WTC11 (cell line): ENCODE data around the gene GGA1. TPM values are rescaled to one million over a fixed set of nuclear protein-coding genes. Genes with fewer than 3 reads are reported as not detected.

ENCODE experiments used
- ATAC-seq: fragments of 200-7000 bp; cut with Tn5 transposase; 2 replicates; pipeline ENCODE4 v1.10.0; 2021; ENCODE audit warnings: mild to moderate bottlenecking, moderate library complexity
- CTCF ChIA-PET: fragments of 300-600 bp; sonication (Branson Sonifier 250); formaldehyde crosslinking; loops from one replicate; lab custom pipeline; 2021; ENCODE audit warnings: antibody characterized with exemption; lab: Charles Lee
- POLR2A ChIA-PET: fragments of 350-600 bp; sonication (Branson Sonifier 250); formaldehyde crosslinking; loops from one replicate; lab custom pipeline; 2021; ENCODE audit warnings: antibody characterized with exemption; lab: Charles Lee
- DNase-seq: peaks from one replicate; pipeline ENCODE4 v3.0.0; 2021; ENCODE audit warnings: low spot score
- H3K27ac Mint-ChIP-seq: 2 replicates; pipeline ENCODE4 v1.8.0; 2021; ENCODE audit warnings: mixed read lengths
- H3K27me3 Mint-ChIP-seq: 2 replicates; pipeline ENCODE4 v1.8.0; 2021; ENCODE audit warnings: low read depth, mild to moderate bottlenecking, moderate library complexity, mixed read lengths
- H3K36me3 Mint-ChIP-seq: 2 replicates; pipeline ENCODE4 v1.8.0; 2021; ENCODE audit warnings: mixed read lengths
- H3K4me1 Mint-ChIP-seq: 2 replicates; pipeline ENCODE4 v1.8.0; 2022; ENCODE audit warnings: mixed read lengths
- H3K4me3 Mint-ChIP-seq: 2 replicates; pipeline ENCODE4 v1.8.0; 2021; ENCODE audit warnings: mild to moderate bottlenecking, moderate library complexity, mixed read lengths
- H3K9me3 Mint-ChIP-seq: 2 replicates; pipeline ENCODE4 v1.8.0; 2021; ENCODE audit warnings: mixed read lengths
- AR ChIP-seq: fragments of 250-450 bp; sonication (Bioruptor Pico); IDR thresholded peaks from 2 replicates; pipeline ENCODE4 v1.9.0; 2021; ENCODE audit warnings: mild to moderate bottlenecking
- ATF3 ChIP-seq: sonication (generic); formaldehyde crosslinking; conservative IDR thresholded peaks from 2 replicates; pipeline ENCODE4 v1.8.1; 2022; ENCODE audit warnings: mild to moderate bottlenecking, missing genetic modification reagents
- CTCF ChIP-seq: fragments of 200-600 bp; IDR thresholded peaks from 2 replicates; pipeline ENCODE4 v1.8.0; 2022; ENCODE audit warnings: antibody characterized with exemption
- E2F5 ChIP-seq: sonication (generic); formaldehyde crosslinking; IDR thresholded peaks from 2 replicates; pipeline ENCODE4 v1.8.1; 2022; ENCODE audit warnings: mild to moderate bottlenecking, moderate library complexity, missing genetic modification reagents
- ESRRA ChIP-seq: sonication (generic); formaldehyde crosslinking; IDR thresholded peaks from 2 replicates; pipeline ENCODE4 v1.8.1; 2022; ENCODE audit warnings: mild to moderate bottlenecking, missing genetic modification reagents, borderline replicate concordance
- FOXP4 ChIP-seq: sonication (generic); formaldehyde crosslinking; IDR thresholded peaks from 2 replicates; pipeline ENCODE4 v1.8.0; 2022; ENCODE audit warnings: mild to moderate bottlenecking, missing genetic modification reagents
- GABPB1 ChIP-seq: sonication (generic); formaldehyde crosslinking; IDR thresholded peaks from 2 replicates; pipeline ENCODE4 v1.8.1; 2023; ENCODE audit warnings: mild to moderate bottlenecking, missing genetic modification reagents
- GTF2I ChIP-seq: fragments of 250-450 bp; sonication (Bioruptor Pico); conservative IDR thresholded peaks from 2 replicates; pipeline ENCODE4 v1.4.0; 2021; ENCODE audit warnings: mild to moderate bottlenecking
- JUN ChIP-seq: sonication (generic); formaldehyde crosslinking; IDR thresholded peaks from 2 replicates; pipeline ENCODE4 v1.8.0; 2023; ENCODE audit warnings: mild to moderate bottlenecking, missing genetic modification reagents
- MLX ChIP-seq: sonication (generic); formaldehyde crosslinking; IDR thresholded peaks from 2 replicates; pipeline ENCODE4 v1.8.1; 2023; ENCODE audit warnings: mild to moderate bottlenecking, missing genetic modification reagents, moderate library complexity
- MYBL2 ChIP-seq: sonication (generic); formaldehyde crosslinking; IDR thresholded peaks from 2 replicates; pipeline ENCODE4 v1.8.1; 2023; ENCODE audit warnings: mild to moderate bottlenecking, moderate library complexity, missing genetic modification reagents
- NFATC4 ChIP-seq: fragments of 250-450 bp; sonication (Bioruptor Pico); IDR thresholded peaks from 2 replicates; pipeline ENCODE4 v1.9.0; 2021; ENCODE audit warnings: mild to moderate bottlenecking
- NR1H2 ChIP-seq: sonication (generic); formaldehyde crosslinking; IDR thresholded peaks from 2 replicates; pipeline ENCODE4 v1.9.0; 2021; ENCODE audit warnings: mild to moderate bottlenecking, moderate library complexity, missing genetic modification reagents
- OVOL2 ChIP-seq: fragments of 250-450 bp; sonication (Bioruptor Pico); IDR thresholded peaks from 2 replicates; pipeline ENCODE4 v1.9.0; 2021; ENCODE audit warnings: mild to moderate bottlenecking, borderline replicate concordance
- TCF7 ChIP-seq: sonication (generic); formaldehyde crosslinking; IDR thresholded peaks from 2 replicates; pipeline ENCODE4 v1.8.0; 2022; ENCODE audit warnings: mild to moderate bottlenecking, low read depth, missing genetic modification reagents, moderate library complexity
- TEAD4 ChIP-seq: sonication (generic); formaldehyde crosslinking; IDR thresholded peaks from 2 replicates; pipeline ENCODE4 v1.8.0; 2022; ENCODE audit warnings: mild to moderate bottlenecking, missing genetic modification reagents
- ZBTB43 ChIP-seq: sonication (generic); formaldehyde crosslinking; IDR thresholded peaks from 2 replicates; pipeline ENCODE4 v1.8.1; 2023; ENCODE audit warnings: mild to moderate bottlenecking, missing genetic modification reagents
- ZMAT4 ChIP-seq: fragments of 250-450 bp; sonication (Bioruptor Pico); IDR thresholded peaks from 2 replicates; pipeline ENCODE4 v1.9.0; 2021; ENCODE audit warnings: mild to moderate bottlenecking
- ZNF423 ChIP-seq: fragments of 250-450 bp; sonication (Bioruptor Pico); IDR thresholded peaks from 2 replicates; pipeline ENCODE4 v2.1.2; 2022; ENCODE audit warnings: mild to moderate bottlenecking, moderate library complexity
- total RNA-seq: library from RNA; stranded (reverse); gene quantifications from 3 replicates; pipeline ENCODE4 v1.2.3, GENCODE V29; 2021

GGA1 gene
- total RNA-seq, 1 experiment from 2014 or later, result 66.3 TPM

GRCh38 chr22:37591823-37592404 lies 16.7 kb upstream of the GGA1 start (continued):
- no peak for TF ChIP-seq TEAD4 (CRISPR knock-in tag)
- TF ChIP-seq GABPB1 (CRISPR knock-in tag), result no peak
- TF ChIP-seq ZBTB43 (CRISPR knock-in tag), result no peak
- no peak for TF ChIP-seq NR1H2 (CRISPR knock-in tag)
- no peak for TF ChIP-seq ZMAT4 (CRISPR knock-in tag)
- TF ChIP-seq TCF7, result no peak
- TF ChIP-seq ATF3 (CRISPR knock-in tag), result no peak
- no peak for TF ChIP-seq OVOL2 (CRISPR knock-in tag)

GRCh38 chr22:37594237-37594636 lies 14.4 kb upstream of the GGA1 start:
- ChIA-PET POLR2A (no interaction called here), CTCF (interaction anchor here (1.0 to 3.7 kb wide), 6 partner anchors 13 to 48 kb away, joined by 3 to 146 read pairs (median 5); partner anchors contain the start of gene CDC42EP1)
- TF ChIP-seq MYBL2 (CRISPR knock-in tag), result no peak
- Mint-ChIP-seq H3K4me1 (peaks cover 2% of the 10 kb centered on the region; the same call in 1 of the 2 replicates), H3K36me3 (no peaks in the 10 kb centered on the region), H3K9me3 (no peaks in the 10 kb centered on the region), H3K4me3 (no peak overlapping the region), H3K27me3 (peaks cover 2% of the 10 kb centered on the region; the same call in 1 of the 2 replicates), H3K27ac (no peak overlapping the region)
- ATAC-seq, result no peak
- no peak for DNase-seq

- Mint-ChIP-seq H3K4me3 (no peak overlapping the region), H3K9me3 (no peaks in the 10 kb centered on the region), H3K36me3 (no peaks in the 10 kb centered on the region), H3K27me3 (no peaks in the 10 kb centered on the region; the same call in 1 of the 2 replicates), H3K4me1 (peaks cover 17% of the 10 kb centered on the region), H3K27ac (no peak overlapping the region)
- DNase-seq (no peak), ATAC-seq (no peak)
- ChIA-PET CTCF (interaction anchor here (0.6 to 2.7 kb wide), 8 partner anchors 8 to 127 kb away, joined by 3 to 9 read pairs (median 4); no protein-coding TSS in a partner anchor), POLR2A (interaction anchor here (0.7 kb wide), 1 partner anchor 126 kb away, joined by 3 read pairs; no protein-coding TSS in a partner anchor)
- no peak for TF ChIP-seq AR (CRISPR knock-in tag)
- no peak for TF ChIP-seq JUN
- TF ChIP-seq E2F5 (CRISPR knock-in tag), result no peak
- TF ChIP-seq CTCF, result no peak
- no peak for TF ChIP-seq FOXP4 (CRISPR knock-in tag)
- TF ChIP-seq GTF2I (CRISPR knock-in tag), result no peak
- no peak for TF ChIP-seq MYBL2 (CRISPR knock-in tag)
- TF ChIP-seq MLX, result no peak
- TF ChIP-seq ZNF423 (CRISPR knock-in tag), result no peak
- TF ChIP-seq ESRRA, result no peak
- TF ChIP-seq NFATC4 (CRISPR knock-in tag), result no peak
These were observed 9.5 kb upstream of the GGA1 start for GRCh38 chr22:37599153-37599552.
